GM21515 (cell line): ENCODE results near the gene PPP1R1C.
A peak's percentile ranks its signal among the peaks of the same experiment; 100 is the strongest.

Experiments
- ATAC-seq: cut with Tn5 transposase; IDR thresholded peaks from one replicate; pipeline ENCODE4 v1.9.1; 2021; ENCODE audit not compliant: unreplicated experiment

PPP1R1C gene

GRCh38 chr2:182062329-182062972 is 76.8 kb downstream of the PPP1R1C start:
- no peak for ATAC-seq

DNA sequence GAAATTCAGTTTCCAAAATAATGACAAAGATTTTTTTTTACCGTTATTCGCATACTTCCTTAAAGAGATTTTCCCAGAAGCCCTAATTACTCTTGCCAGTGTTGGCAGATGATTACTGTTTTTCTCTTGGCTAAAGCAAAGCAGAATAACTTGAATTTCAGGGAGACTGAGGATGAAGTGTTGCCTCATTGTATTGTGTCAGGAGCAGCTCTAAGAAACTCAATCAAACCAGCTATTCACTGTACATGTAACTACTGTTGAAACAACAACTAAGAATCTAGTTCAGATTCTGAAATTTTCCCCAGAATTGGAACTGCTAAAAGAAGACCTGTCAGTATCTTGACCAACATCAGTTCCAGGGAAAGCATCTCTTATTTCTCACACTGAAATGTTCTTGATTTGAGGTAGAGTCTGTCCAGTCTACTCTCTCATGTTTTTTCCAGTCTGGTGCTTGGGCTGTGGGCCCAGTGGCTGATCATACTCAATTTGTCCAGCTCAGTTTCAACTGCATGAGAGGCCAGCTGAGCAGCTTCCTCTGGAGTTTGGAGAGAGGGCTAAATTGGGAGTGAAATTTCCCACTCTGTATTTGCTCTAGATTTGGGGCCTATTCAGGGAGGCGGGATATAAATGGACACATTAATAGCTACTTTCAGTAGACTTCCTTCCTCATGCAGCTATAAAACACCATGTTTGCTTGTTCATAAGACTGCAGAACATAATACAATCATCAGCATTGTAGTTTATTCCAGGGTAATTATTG is 78.5 kb downstream of the PPP1R1C start:
- no peak for ATAC-seq

- ATAC-seq, result no peak
Observed at GRCh38 chr2:182066400-182067087, 80.9 kb downstream of the PPP1R1C start.

DNA sequence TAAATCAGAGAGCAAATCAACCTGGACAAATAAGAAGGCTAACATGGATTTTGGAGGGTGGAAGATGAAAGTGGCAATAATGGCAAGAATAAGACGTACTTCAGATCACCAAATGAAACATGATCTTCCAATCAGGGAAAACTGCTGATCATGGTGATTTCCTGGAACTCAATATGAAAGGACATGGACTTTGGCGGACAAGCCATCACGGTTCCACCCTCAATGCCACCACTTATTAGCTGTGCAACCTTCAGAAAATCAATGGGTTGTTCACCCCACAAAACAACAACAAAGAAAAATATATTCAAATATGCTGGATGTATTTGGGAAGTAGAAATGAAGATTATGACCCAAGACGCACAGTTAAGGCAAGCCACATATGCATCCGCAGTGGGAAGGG is 81.7 kb downstream of the PPP1R1C start:
- no peak for ATAC-seq

DNA sequence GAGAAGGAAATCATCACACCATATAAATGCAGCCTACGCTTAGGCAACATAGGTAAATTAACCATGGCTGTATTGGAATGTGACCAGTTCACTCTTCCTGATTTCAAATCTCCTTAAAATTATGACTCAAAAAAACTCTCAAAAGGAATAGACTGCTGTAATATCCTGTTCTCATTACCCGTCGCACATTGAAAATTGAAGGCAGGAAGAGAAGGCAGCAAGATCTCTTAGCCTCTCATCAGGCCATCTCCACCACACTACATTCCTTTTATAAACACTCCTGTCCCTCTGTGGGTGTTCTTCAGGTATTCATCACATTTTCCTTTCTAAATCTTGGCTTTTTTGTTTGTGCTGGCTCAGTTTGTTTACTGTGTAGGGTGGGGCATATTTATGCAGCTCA is 83.2 kb downstream of the PPP1R1C start:
- no peak for ATAC-seq

DNA sequence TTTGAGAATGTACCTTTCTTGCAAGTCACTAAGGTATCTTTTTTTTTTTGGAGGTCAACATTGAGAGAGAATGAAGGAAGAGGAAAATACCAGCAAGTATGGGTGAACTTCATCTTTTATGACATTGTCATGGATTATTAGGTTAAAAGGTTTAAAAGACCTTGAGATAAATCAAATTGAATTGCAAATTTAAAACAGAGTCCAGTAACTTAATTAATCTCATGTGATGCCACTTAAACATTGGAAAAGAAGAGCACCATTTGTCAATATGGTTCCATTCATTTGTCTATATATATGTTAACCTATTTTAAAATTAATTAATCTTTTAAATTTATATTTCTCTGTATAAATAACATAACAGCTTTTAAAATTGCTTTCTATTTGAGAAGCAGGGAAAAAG is 83.8 kb downstream of the PPP1R1C start:
- no peak for ATAC-seq

GRCh38 chr2:182069908-182070307 is 84.3 kb downstream of the PPP1R1C start:
- no peak for ATAC-seq

DNA sequence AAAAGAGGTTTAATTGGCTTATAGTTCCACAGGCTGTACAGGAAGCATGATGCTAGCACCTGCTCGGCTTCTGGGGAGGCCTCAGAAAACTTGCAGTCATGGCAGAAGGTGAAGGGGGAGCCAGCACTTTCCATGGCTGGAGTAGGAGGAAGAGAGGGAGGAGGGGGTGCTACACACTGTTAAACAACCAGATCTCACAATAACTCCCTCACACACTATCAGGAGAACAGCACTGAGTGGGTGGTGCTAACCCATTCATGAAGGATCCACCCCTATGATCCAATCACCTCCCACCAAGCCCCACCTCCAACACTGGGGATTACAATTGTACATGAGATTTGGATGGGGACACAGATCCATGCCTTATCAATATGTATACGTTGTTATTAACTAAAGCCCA is 85.1 kb downstream of the PPP1R1C start:
- no peak for ATAC-seq

GRCh38 chr2:182072861-182073260 is 87.2 kb downstream of the PPP1R1C start:
- ATAC-seq, result no peak

- no peak for ATAC-seq
Observed at GRCh38 chr2:182073613-182074012, 88.0 kb downstream of the PPP1R1C start.

GRCh38 chr2:182077023-182077422 is 91.4 kb downstream of the PPP1R1C start:
- no peak for ATAC-seq

- ATAC-seq, result peak; percentile 79
Observed at GRCh38 chr2:182077448-182078142, 91.9 kb downstream of the PPP1R1C start.

DNA sequence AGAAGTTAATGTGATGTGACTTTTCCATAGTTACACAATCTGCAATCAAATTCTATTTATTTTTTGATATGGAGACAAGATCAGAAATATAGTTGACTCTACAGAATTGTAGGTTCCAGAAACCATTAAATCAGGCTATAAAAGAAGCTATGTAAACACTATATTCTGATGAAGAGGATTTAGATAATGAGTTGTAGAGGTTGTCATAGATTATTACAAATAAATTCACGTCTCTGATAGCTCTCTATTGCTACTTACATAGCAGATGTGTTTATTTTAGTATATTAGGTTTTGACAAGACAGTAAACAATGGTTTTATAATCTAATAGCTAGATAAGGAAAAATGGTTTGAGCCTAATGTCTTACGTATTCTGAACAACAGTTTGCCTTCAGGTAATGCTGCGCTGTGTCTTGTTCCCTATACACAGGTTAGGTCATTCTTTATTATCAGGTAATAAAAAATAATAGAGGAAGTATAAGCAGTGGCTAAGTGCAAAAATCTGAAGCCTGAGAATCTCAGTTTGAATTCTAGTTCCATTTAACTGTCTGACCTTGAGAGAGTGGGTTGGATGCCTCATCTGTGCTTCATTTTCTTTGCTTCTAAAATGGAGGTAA is 93.4 kb downstream of the PPP1R1C start:
- no peak for ATAC-seq

DNA sequence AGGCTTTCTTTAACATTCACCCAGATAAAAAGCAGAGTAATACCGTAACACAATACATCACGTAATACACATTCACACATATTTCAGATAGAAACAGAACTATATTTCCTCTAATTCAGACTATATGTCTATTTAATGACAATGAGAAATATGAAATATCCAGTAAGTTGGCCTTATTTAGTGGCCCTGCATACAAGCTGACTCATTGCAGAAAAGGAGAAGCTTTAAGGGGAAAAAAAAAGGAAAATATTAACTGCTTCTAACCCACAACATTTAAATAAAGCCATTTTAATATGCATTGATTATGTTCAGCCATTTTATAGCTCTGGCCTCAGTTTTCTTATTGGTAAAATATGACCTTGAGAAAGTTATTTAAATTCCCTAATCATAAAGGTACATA is 94.8 kb downstream of the PPP1R1C start:
- ATAC-seq, result no peak

- ATAC-seq, result no peak
Observed at GRCh38 chr2:182081602-182082260, 96.1 kb downstream of the PPP1R1C start.

DNA sequence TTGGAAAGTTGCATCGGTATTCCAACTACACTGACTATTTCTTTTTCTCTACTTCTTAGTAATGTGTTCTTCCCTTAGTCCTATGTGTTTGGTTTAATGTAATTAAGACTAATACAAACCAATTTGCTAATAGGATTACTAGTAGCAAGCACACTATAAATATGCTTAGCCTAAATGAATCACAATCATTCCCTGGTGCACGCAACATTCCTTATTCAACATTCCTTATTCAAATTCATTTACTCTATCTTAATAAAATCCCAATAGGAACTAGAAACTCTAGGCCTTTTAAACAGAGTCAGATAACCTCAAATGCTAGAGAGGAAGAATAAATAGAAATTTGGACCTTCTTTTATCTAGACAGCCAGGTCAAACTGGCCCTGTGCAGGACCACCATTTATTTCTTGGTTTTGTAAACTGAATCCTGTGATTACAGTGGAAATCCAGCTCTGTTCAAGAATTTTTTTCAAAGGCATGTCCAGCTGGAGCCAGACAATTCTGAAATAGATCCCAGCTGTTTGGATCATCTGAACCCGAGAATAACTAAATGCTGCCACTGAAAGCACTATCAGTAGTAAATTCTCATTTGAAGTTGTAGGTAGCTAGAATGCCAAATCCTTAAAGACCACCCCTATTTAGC is 103.1 kb downstream of the PPP1R1C start:
- no peak for ATAC-seq

DNA sequence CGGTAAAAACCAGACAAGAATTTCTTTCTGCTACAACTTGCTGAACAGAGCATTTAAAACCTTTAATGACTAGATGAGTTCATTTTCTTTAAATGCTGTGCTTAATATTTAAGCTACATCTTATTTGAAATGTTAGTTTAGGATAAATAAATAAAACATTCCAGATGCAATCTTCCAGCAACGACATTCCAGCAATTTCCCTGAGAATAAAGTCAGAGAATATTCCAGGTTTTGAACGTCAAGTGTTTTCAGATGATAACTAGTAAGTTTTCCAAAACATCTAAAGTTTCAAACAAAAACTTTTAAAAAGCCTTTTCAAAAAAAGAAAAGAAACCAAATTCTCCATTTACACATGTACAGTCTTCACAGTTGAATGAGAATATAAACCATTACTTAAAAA is 104.8 kb downstream of the PPP1R1C start:
- no peak for ATAC-seq

DNA sequence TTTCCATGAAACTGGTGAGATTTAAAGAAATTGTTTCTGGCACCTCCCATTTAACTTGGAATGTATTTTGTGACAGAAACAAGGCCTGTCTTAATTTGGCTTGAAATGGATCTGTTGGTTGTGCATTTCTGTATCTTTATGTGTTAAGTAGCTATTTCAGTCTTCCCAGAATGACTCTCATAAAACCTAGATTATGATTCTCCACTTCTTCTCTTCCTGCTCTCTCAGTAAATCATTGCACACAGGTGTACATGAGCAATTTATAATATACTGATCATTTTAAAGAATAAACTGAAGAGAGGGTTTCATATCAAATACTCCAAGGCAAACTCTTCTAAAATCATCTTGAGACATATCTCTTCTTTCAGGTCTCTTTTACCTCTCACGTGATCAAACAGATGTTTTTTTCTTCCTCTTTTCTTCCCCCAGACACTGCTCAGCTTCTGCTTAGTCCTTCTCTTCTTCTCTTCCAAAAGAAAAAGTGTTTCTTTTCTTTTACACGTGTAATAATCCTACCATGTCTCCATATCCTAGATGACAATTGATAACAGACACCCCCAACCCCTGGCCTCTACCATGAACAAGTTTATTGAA is 112.0 kb downstream of the PPP1R1C start:
- no peak for ATAC-seq

DNA sequence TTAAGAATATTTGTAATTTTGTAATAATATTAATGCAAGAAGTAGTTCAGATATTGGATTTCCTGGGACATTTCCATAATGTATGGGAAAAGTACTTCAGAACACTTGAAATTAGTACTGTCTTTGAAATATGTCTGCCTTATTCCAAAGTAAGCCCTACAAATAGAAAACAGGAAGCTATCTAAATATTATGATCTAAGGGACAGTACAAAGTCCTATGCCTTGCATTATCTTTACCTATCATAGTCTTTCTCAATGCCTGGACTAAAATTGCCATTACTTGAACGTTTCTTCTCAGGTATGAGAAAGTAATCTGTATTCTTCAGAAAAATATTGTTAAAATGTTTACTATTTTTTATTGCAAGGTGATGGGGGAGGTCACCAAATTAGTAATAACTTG is 113.0 kb downstream of the PPP1R1C start:
- ATAC-seq, result no peak

GRCh38 chr2:182101263-182101662 is 115.6 kb downstream of the PPP1R1C start:
- no peak for ATAC-seq
